GM19035 (cell line): Measurements from ENCODE around the gene PPDPF.

ENCODE experiments used
- ATAC-seq: cut with Tn5 transposase; IDR thresholded peaks from one replicate; pipeline ENCODE4 v1.9.1; 2021; ENCODE audit not compliant: unreplicated experiment

Gene PPDPF

DNA sequence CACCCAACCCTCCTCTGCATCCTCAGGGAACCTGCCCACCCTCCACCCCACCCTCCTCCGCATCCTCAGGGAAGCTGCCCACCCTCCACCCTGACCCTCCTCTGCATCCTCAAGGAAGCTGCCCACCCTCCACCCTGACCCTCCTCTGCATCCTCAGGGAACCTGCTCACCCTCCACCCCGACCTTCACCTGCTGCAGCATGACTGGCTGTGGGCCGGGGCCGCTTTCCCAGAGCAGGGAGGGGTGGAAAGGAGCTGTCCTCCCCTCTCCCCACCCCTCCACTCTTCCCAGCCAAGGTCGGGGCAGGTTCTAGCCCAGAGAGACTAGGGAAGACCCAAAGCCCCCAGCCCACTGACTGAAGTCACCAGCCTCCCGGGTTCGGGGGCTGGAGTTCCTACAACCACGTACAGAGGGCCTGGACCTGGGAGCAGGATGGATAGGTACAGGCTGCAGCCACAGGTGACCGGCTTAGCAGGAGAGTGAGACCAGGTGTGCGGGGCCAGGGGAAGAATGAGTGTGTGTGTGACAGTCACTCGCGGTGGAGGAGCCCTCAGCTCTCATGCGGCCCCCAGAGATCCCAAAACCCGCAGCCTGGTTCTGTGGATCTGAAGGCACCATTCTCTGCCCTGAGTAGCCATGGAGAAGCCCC is 33.3 kb upstream of the PPDPF start:
- no peak for ATAC-seq

- no peak for ATAC-seq
These were observed 32.8 kb upstream of the PPDPF start for GRCh38 chr20:63487781-63488241.

- ATAC-seq = no peak
These were observed 32.0 kb upstream of the PPDPF start for GRCh38 chr20:63488315-63489251.

GRCh38 chr20:63490416-63490815 is 30.1 kb upstream of the PPDPF start:
- ATAC-seq = no peak

- ATAC-seq = no peak
These were observed 29.5 kb upstream of the PPDPF start for GRCh38 chr20:63491078-63491477.

GRCh38 chr20:63491635-63492230 is 28.8 kb upstream of the PPDPF start:
- no peak for ATAC-seq

- no peak for ATAC-seq
These were observed 28.0 kb upstream of the PPDPF start for GRCh38 chr20:63492518-63492917.

GRCh38 chr20:63492982-63493381 is 27.6 kb upstream of the PPDPF start:
- no peak for ATAC-seq

GRCh38 chr20:63493563-63494020 is 27.0 kb upstream of the PPDPF start:
- no peak for ATAC-seq

DNA sequence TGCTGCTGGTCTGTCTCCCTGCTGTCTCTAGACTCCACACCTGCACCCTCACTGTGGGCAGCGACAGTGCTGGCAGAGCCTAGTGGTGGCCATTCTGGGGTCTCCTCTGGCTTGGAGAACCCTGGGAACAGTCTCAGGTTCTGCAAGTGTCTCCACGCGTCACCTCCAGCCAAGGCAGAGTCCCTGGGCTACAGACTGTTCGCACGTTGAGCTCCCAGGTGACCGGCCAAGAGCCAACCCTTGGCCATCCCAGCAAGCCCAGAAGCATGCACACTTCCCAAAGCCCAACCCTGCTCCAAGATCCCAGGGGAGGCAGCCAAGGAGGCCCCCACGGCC is 26.5 kb upstream of the PPDPF start:
- no peak for ATAC-seq

DNA sequence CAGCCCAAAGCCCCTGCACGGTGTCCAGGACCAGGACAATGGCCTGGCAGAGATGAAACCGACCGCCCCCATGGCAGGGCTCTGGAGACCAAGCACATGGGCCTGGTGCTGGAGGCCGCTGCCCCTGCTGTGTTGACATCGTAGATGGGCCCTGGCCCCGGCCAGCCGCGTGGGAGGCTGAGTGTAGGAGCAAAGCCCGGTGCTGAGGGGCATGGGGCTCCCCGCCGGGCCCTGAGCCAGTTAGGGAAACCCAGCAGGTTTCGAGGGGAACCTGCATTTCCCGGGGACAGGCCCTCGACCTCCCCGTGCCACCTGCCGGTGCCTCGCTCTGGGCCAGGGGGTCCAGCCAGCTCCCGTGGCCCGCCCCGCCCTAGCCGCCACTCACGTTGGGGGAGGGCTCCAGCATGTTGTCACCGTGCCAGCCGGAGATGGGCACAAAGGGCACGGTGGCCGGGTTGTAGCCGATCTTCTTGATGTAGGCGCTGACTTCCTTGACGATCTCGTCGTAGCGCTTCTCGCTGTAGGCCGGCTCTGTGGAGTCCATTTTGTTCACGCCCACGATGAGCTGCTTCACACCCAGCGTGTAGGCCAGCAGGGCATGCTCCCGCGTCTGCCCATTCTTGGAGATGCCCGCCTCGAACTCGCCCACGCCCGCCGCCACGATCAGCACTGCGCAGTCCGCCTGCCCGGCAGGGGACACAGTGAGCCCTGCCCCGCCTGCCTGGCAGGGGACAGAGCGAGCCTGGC is 26.0 kb upstream of the PPDPF start:
- no peak for ATAC-seq

DNA sequence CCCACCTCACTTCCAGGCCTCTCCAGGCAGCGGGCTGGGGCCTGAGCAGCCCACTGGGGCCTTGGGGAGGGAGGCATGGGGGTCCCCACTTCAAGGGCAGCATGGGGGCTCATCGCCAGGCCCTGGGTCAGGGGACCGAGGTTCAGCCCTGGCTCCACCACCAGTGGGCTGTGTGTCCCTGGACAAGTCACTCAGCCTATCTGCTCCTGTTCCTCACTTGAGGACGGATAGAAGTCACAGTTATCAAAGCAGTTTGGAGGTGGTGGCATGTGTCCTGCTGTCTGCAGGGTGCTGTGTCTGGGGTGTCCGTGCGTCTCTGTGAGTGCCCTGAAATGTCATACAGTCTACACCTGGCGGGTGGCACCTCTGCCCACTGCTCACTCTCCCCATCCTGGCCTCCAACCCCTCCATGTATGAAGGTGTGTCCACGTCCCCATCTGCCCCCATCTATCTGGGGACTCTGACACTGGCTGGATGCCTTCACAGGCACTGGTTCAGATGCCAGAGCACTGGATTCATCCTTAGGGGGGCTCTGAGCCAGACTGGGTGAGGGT is 25.3 kb upstream of the PPDPF start:
- no peak for ATAC-seq

- no peak for ATAC-seq
These were observed 24.6 kb upstream of the PPDPF start for GRCh38 chr20:63495741-63496595.

DNA sequence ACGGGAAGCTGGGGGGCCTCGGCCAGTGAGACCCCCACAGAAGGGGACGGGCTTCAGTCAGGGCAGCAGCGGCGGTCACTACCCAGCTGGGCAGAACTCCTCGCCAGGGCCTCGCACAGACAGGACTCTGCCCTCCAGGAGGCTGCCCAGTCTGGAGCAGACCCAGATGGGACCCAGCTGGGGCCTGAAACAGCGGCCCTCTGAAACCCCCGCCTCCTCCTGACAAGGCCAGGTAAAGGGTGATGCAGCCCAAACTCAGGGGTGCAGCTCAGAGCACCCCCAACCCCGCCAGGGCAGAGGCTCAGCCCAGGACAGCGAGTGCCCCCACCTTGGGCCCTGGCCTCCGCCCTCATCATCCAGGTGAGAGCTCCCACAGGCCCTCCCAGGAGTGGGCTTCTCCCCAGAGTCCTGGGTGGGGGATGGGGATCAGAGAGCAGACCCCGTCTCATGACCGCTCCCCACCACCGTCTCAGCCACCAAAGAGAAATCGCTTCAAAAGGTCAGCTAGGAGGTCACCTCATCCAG is 23.9 kb upstream of the PPDPF start:
- ATAC-seq = no peak

DNA sequence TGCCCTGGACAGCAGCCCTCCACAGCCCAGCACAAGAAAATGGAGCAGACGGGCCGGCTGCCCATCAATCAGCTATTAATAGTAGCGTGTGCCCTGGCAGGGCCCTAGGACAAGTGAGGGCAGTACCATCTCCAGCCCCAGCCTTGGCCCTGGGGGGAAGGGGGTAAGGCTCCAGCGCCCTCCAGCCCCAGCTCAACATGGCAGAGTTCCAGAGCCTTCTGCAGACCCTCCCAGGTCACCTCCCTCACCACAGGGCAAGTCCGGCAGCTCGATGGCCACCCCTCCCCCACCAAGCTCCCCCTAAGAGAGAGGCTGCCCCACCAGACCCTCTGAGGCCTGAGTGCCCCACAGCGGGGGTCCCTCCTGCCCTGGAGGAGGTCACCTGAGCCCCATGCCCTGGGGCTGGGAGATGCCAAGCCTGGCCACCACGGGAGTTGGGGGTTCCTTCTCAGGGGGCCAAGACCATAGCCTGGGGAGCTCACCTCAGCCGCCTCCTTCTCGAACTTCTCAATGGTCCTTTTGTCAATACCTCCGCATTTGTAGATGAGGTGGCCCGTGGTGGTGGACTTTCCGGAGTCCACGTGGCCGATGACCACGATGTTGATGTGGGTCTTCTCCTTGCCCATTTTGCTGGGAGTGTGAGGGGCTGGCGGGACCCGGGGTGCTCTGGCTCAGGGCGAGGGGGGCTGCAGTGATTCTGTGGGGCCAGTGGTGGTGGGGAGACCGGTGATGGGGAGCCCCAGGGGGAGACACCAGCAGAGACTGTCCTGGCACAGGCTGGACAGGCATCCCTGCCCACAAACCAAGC is 23.2 kb upstream of the PPDPF start:
- no peak for ATAC-seq

GRCh38 chr20:63497946-63498935 is 22.3 kb upstream of the PPDPF start:
- no peak for ATAC-seq

GRCh38 chr20:63498960-63499337 is 21.6 kb upstream of the PPDPF start, which contains the start of gene EEF1A2:
Gene EEF1A2 (minus strand): TSS chr20:63499083. CDS start chr20:63497763, 1,320 bp downstream.
- no peak for ATAC-seq
